ENCODE measurements around the gene SERPINH1. TPM values are rescaled to one million over a fixed set of nuclear protein-coding genes. Genes with fewer than 3 reads are reported as not detected.
A peak's percentile ranks its signal among the peaks of the same experiment; 100 is the strongest.

Gene SERPINH1
- total and polyA plus RNA-seq, 2 of the 13 experiments (the other 11 are each of a cell fraction or from before 2014, with no cell fraction given): 83.6 to 83.8 TPM

GRCh38 chr11:75588051-75588481, 26.0 kb downstream of the SERPINH1 start (continued):
- TF ChIP-seq TBX2 (CRISPR knock-in tag; IDR thresholded peaks at IDR 0.05; ENCODE audit: borderline replicate concordance) (no peak), ZNF24 (IDR thresholded peaks at IDR 0.05) (no peak), GZF1 (CRISPR knock-in tag; IDR thresholded peaks at IDR 0.05) (no peak), FOSL2 (CRISPR knock-in tag; IDR thresholded peaks at IDR 0.05) (peak; percentile 12; the same call in 1 of the 2 replicates), HOXA7 (CRISPR knock-in tag; IDR thresholded peaks at IDR 0.05) (no peak), SNAPC2 (CRISPR knock-in tag; IDR thresholded peaks at IDR 0.05) (no peak), ZNF792 (CRISPR knock-in tag; IDR thresholded peaks at IDR 0.05) (no peak), RAD51 (IDR thresholded peaks at IDR 0.05; ENCODE audit: borderline replicate concordance) (no peak), ZNF737 (CRISPR knock-in tag; IDR thresholded peaks at IDR 0.05; ENCODE audit: borderline replicate concordance) (no peak), ZBTB46 (CRISPR knock-in tag; IDR thresholded peaks at IDR 0.05; ENCODE audit: borderline replicate concordance) (no peak), ZHX1 (CRISPR knock-in tag; IDR thresholded peaks at IDR 0.05; ENCODE audit: low read depth) (no peak), ZKSCAN8 (CRISPR knock-in tag; IDR thresholded peaks at IDR 0.05; ENCODE audit: borderline replicate concordance) (no peak), ZNF782 (CRISPR knock-in tag; IDR thresholded peaks at IDR 0.05; ENCODE audit: borderline replicate concordance) (no peak), POGZ (CRISPR knock-in tag; IDR thresholded peaks at IDR 0.05) (no peak), ARID4A (CRISPR knock-in tag; IDR thresholded peaks at IDR 0.05; ENCODE audit: borderline replicate concordance) (no peak), ZNF598 (CRISPR knock-in tag; IDR thresholded peaks at IDR 0.05; ENCODE audit: borderline replicate concordance) (no peak), HMG20B (CRISPR knock-in tag; conservative IDR thresholded peaks at IDR 0.05) (no peak), RARA (CRISPR knock-in tag; IDR thresholded peaks at IDR 0.05) (no peak), ZNF607 (CRISPR knock-in tag; IDR thresholded peaks at IDR 0.05; ENCODE audit: borderline replicate concordance) (no peak), ZFP37 (CRISPR knock-in tag; IDR thresholded peaks at IDR 0.05; ENCODE audit: borderline replicate concordance) (no peak), FOXK1 (CRISPR knock-in tag; IDR thresholded peaks at IDR 0.05; ENCODE audit: borderline replicate concordance, low read depth) (no peak), ATAD3A (CRISPR knock-in tag; IDR thresholded peaks at IDR 0.05) (no peak), PCBP1 (IDR thresholded peaks at IDR 0.05; ENCODE audit: borderline replicate concordance, low read depth, low read length) (no peak), NCOR1 (IDR thresholded peaks at IDR 0.05; ENCODE audit: borderline replicate concordance, low read length) (peak; percentile 23; the same call in 1 of the 2 replicates)

Data from HepG2 (cell line).